Thoracic aorta (tissue), 2 donors: Measurements from ENCODE around the gene ANKRD13C. TPM values are rescaled to one million over a fixed set of nuclear protein-coding genes. Genes with fewer than 3 reads are reported as not detected.

Experiments used
- total RNA-seq, 2 donors: library from RNA; depleted of rRNA; stranded (reverse); fragments of >200 nt; gene quantifications; one replicate each; pipeline versions ENCODE4 v1.1.0 to v1.2.3, GENCODE V29; 2016

ANKRD13C gene
- total RNA-seq, 2 donors from 2014 or later = 19.6 to 34.4 TPM

Other genes with a start within 250 kb of the ANKRD13C start
- 10 to 100 TPM in 1 of 2 donors, 1 to 10 TPM in 1; 8.8 to 12.4 TPM for gene LRRC40, start 149.1 kb downstream of the ANKRD13C start, total RNA-seq
- 100 to 1,000 TPM; 146 to 282 TPM for gene SRSF11, start 133.3 kb downstream of the ANKRD13C start, total RNA-seq
- gene CTH, start 56.5 kb upstream of the ANKRD13C start, total RNA-seq = 1 to 10 TPM in 1 of 2 donors, under 1 TPM in 1; 0.81 to 4.4 TPM